K562 (cell line): Measurements from ENCODE around the gene WDR47. TPM values are rescaled to one million over a fixed set of nuclear protein-coding genes. Genes with fewer than 3 reads are reported as not detected.

ENCODE experiments used
- ARID3A ChIP-seq: IDR thresholded peaks from 2 replicates; pipeline ENCODE4 v1.6.1; 2012; ENCODE audit warnings: low read depth, low read length, improper control_type of control experiment, borderline replicate concordance
- CREB1 ChIP-seq, 2 experiments: sonication (generic) in 1 of 2; formaldehyde crosslinking in 1 of 2; IDR thresholded peaks; 2 replicates each; pipeline versions ENCODE4 v1.6.1 to v1.8.0; 2012 to 2022; ENCODE audit warnings: inconsistent platforms in 1 of 2, mild to moderate bottlenecking in 1 of 2, missing genetic modification reagents in 1 of 2, moderate library complexity in 1 of 2
- CTCFL ChIP-seq: IDR thresholded peaks from 2 replicates; pipeline ENCODE4 v1.6.1; 2011; ENCODE audit warnings: borderline replicate concordance, low read depth, mild to moderate bottlenecking, moderate library complexity, low read length; ENCODE audit not compliant: insufficient read depth, poor library complexity, severe bottlenecking
- E2F3 ChIP-seq: fragments of 250-450 bp; sonication (Bioruptor Pico); IDR thresholded peaks from 2 replicates; pipeline ENCODE4 v1.4.0; 2020; ENCODE audit warnings: mild to moderate bottlenecking
- EZH2 ChIP-seq: IDR thresholded peaks from 2 replicates; pipeline ENCODE4 v1.6.1; 2012; ENCODE audit warnings: low read depth, mild to moderate bottlenecking, inconsistent platforms, low read length, borderline replicate concordance
- FOXP4 ChIP-seq: sonication (generic); formaldehyde crosslinking; IDR thresholded peaks from 2 replicates; pipeline ENCODE4 v1.8.0; 2022; ENCODE audit warnings: mild to moderate bottlenecking, missing genetic modification reagents, borderline replicate concordance
- HEY1 ChIP-seq: fragments of 250-450 bp; sonication (Bioruptor Pico); IDR thresholded peaks from 2 replicates; pipeline ENCODE4 v1.5.0; 2020; ENCODE audit warnings: mild to moderate bottlenecking, moderate library complexity, borderline replicate concordance
- MEIS2 ChIP-seq: fragments of 450-650 bp; IDR thresholded peaks from 2 replicates; pipeline ENCODE4 v1.6.1; 2014; ENCODE audit warnings: mild to moderate bottlenecking; ENCODE audit not compliant: partially characterized antibody
- NR2C2 ChIP-seq, 2 experiments: fragments of 200-800 bp in 1 of 2; sonication (Bioruptor generic) in 1 of 2; sonication (generic) in 1 of 2; formaldehyde crosslinking in 1 of 2; IDR thresholded peaks; 2 replicates each; pipeline versions ENCODE4 v1.6.1 to v1.8.0; 2016 to 2022; ENCODE audit warnings: mild to moderate bottlenecking in 1 of 2, missing compliant biosample characterization in 1 of 2, missing genetic modification characterization in 1 of 2, missing genetic modification reagents in 1 of 2
- POLR2A ChIP-seq: fragments of 450-650 bp; conservative IDR thresholded peaks from 2 replicates; pipeline ENCODE4 v1.6.1; 2016
- POLR3G ChIP-seq: IDR thresholded peaks from 2 replicates; pipeline ENCODE4 v1.6.1; 2011; ENCODE audit not compliant: insufficient read length, insufficient replicate concordance; ENCODE audit errors: extremely low read depth
- SMARCE1 ChIP-seq: fragments of 450-650 bp; IDR thresholded peaks from 2 replicates; pipeline ENCODE4 v1.7.1; 2016; ENCODE audit warnings: mild to moderate bottlenecking
- U2AF1 ChIP-seq: fragments of 200-400 bp; formaldehyde crosslinking; optimal IDR thresholded peaks from 2 replicates; pipeline ENCODE3; 2017; ENCODE audit warnings: mild to moderate bottlenecking, low read depth, low read length, moderate library complexity
- ZBTB9 ChIP-seq: fragments of 450-650 bp; formaldehyde crosslinking; IDR thresholded peaks from 2 replicates; pipeline ENCODE4 v1.4.0; 2020; ENCODE audit warnings: mild to moderate bottlenecking, moderate library complexity
- ZNF140 ChIP-seq: fragments of 250-450 bp; sonication (Bioruptor Pico); IDR thresholded peaks from 2 replicates; pipeline ENCODE4 v1.8.0; 2021; ENCODE audit warnings: moderate library complexity, mild to moderate bottlenecking, inconsistent platforms
- polyA plus RNA-seq, 8 experiments: library from polyadenylated mRNA; depleted of rRNA in 4 of 8; stranded (reverse) in 5 of 8; unstranded in 3 of 8; fragments of >200 nt; fragmentation: Nextera tagmentation in 2 of 8; fragmentation: Illumina TruSeq in 1 of 8; extraction: Ambion mirVana in 2 of 8; extraction: Trizol in 1 of 8; gene quantifications; 2 replicates each; pipeline versions ENCODE4 v1.2.1 to v1.2.3, GENCODE V29; 2011 to 2014; ENCODE audit warnings: inconsistent platforms in 1 of 8, missing spikeins in 1 of 8
- total RNA-seq, 7 experiments: library from RNA; depleted of rRNA in 6 of 7; stranded (reverse); fragments of >200 nt in 6 of 7; fragmentation: Illumina TruSeq in 2 of 7; extraction: Trizol in 2 of 7; gene quantifications; 2 replicates each; pipeline versions ENCODE4 v1.2.1 to v1.2.3, GENCODE V29; 2011 to 2021; ENCODE audit warnings: low replicate concordance in 1 of 7
- TF ChIP-seq, protein P1 (sequence below): fragments of 450-650 bp; formaldehyde crosslinking; IDR thresholded peaks from 2 replicates; pipeline ENCODE4 v1.4.0; 2022; ENCODE audit warnings: missing genetic modification characterization

Gene WDR47
- total and polyA plus RNA-seq, 9 of the 15 experiments (the other 6 are each of a cell fraction or from before 2014, with no cell fraction given), result 1.3 to 10.1 (median 4.9) TPM

- TF ChIP-seq FOXP4 (CRISPR knock-in tag), result no peak
- no peak for TF ChIP-seq EZH2
- no peak for TF ChIP-seq U2AF1
- no peak for TF ChIP-seq ZBTB9 (CRISPR knock-in tag)
- no peak for TF ChIP-seq ZNF140 (CRISPR knock-in tag)
- TF ChIP-seq NR2C2 (CRISPR knock-in tag; IDR thresholded peaks at IDR 0.05), result no peak
- no peak for TF ChIP-seq NR2C2 (tag; IDR thresholded peaks at IDR 0.05)
- no peak for TF ChIP-seq POLR2A
- no peak for TF ChIP-seq MEIS2
- no peak for TF ChIP-seq CTCFL
- TF ChIP-seq POLR3G, result no peak
- TF ChIP-seq CREB1 (IDR thresholded peaks at IDR 0.05), result no peak
- no peak for TF ChIP-seq CREB1 (CRISPR knock-in tag; IDR thresholded peaks at IDR 0.05)
- TF ChIP-seq E2F3, result no peak
- TF ChIP-seq SMARCE1, result no peak
- TF ChIP-seq, protein P1, sequence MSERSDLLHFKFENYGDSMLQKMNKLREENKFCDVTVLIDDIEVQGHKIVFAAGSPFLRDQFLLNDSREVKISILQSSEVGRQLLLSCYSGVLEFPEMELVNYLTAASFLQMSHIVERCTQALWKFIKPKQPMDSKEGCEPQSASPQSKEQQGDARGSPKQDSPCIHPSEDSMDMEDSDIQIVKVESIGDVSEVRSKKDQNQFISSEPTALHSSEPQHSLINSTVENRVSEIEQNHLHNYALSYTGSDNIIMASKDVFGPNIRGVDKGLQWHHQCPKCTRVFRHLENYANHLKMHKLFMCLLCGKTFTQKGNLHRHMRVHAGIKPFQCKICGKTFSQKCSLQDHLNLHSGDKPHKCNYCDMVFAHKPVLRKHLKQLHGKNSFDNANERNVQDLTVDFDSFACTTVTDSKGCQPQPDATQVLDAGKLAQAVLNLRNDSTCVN, result no peak
- no peak for TF ChIP-seq ARID3A
- TF ChIP-seq HEY1 (CRISPR knock-in tag), result no peak
Observed at GRCh38 chr1:109091078-109091838, 49.4 kb upstream of the WDR47 start (continued).
